Body of pancreas (tissue), 4 donors: ENCODE measurements around the gene CNGB1.

Experiments used
- CTCF ChIP-seq, 7 experiments: fragments of 450-650 bp in 4 of 7; fragments of 200-600 bp in 3 of 7; sonication (generic) in 3 of 7; IDR thresholded peaks; one replicate each; pipeline ENCODE4 v1.5.1; 2016 to 2019; ENCODE audit warnings: antibody characterized with exemption in 7 of 7
- POLR2A ChIP-seq, 3 donors: fragments of 450-650 bp; IDR thresholded peaks; one replicate each; pipeline ENCODE4 v1.6.1; 2016; ENCODE audit warnings: antibody characterized with exemption in 3 of 3, mild to moderate bottlenecking in 2 of 3

- TF ChIP-seq POLR2A (IDR thresholded peaks at IDR 0.05) (no peak), CTCF (IDR thresholded peaks at IDR 0.05) (no peak)
These were observed 19.5 kb downstream of the CNGB1 start for GRCh38 chr16:57951204-57951960.
